GM11168 (cell line): Measurements from ENCODE around the gene SH2D6.
"Not testable (repeated sequence)": the region's sequence is repeated elsewhere in the genome, so short reads cannot be mapped to it uniquely, and the experiment has no call there.

Experiments used
- in situ Hi-C: fragments of 300-500 bp; cut with MboI; formaldehyde crosslinking; loops from one replicate; pipeline ENCODE4 v1.12.0; 2022; ENCODE audit warnings: low sequenced_read_pairs; ENCODE audit not compliant: unreplicated experiment

SH2D6 gene

DNA sequence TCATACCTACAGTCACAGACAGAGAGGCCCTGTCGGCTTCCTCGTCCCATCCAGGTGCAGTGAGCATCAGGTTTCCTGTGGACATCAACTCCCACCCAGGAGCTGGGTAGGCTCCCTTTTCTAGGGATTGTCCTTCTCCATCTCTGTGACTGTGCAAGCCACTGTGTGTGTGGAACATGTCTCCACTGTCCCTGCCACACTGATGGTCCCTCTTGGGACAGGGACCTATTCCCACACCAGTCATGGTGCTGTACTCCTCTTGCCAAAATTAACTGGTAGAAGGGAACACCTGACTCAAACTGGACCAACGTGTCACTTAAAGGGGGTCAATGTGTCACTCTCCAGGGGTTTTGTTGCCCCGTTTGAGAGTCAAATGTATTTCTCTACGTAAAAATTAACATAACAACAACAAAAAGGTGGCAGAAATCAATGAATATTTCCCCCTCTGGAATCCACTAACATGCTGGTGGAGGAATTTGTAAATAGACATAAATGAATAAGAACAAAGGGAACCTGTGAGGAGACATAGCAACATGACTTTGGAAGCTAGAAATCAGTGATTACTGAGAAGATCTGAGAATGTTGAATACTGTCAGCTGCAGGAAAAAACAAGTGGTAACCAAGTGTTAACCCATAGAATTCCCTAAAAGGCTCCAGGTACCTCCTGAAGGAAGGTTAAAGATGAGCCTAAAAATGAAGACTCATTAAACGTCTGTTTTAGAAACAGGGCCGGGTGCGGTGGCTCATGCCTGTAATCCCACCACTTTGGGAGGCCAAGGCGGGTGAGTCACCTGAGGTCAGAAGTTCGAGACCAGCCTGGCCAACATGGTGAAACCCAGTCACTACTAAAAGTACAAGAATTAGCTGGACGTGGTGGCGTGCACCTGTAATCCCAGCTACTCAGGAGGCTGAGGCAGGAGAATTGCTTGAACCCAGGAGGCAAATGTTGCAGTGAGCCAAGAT is 40.4 kb downstream of the SH2D6 start:
- in situ Hi-C loops: no loop called here

DNA sequence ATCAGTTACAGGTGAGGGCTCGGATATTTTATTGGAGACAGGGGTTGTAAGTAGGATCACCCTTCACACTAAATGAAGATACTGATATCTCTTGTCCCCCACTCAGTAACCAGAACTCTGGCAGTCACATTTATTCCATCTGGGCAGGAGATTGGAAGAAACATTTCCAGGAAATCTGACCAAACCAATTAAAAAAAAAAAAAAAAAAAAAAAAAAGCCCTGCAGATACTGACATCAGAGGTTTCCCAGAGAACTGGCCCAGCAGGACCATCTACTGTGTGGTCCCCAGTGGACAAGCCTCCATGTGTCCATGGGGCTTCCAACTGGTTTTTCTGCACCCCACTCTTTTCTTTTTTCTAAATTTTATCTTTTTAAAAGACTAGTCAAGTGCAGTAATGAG is 41.3 kb downstream of the SH2D6 start:
- in situ Hi-C loops: no loop called here

DNA sequence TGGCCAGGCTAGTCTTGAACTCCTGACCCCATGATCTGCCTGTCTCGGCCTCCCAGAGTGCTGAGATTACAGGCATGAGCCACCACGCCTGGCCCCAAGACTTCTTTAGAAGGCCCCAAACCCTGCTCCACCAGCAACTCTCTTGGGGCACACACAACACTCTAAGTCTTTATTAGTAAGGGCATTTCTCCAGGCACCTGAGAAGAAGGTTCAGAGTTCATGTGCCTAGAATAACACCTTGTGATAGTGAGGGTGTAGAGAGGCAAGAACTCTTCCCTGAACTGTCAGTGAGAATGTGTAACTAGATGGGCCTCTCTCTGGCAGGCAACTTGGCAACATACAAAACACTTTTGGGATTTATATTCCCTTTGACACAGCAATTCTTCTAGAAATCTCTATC is 43.8 kb downstream of the SH2D6 start:
- in situ Hi-C loops: no loop called here

- in situ Hi-C loops: no loop called here
Observed at GRCh38 chr2:85468096-85468703, 49.7 kb downstream of the SH2D6 start.

- in situ Hi-C loops: no loop called here
Observed at GRCh38 chr2:85468704-85469349, 50.3 kb downstream of the SH2D6 start.

GRCh38 chr2:85470850-85471800 is 52.6 kb downstream of the SH2D6 start:
- in situ Hi-C loops: no loop called here

GRCh38 chr2:85472261-85472660 is 53.7 kb downstream of the SH2D6 start:
- in situ Hi-C loops: no loop called here

DNA sequence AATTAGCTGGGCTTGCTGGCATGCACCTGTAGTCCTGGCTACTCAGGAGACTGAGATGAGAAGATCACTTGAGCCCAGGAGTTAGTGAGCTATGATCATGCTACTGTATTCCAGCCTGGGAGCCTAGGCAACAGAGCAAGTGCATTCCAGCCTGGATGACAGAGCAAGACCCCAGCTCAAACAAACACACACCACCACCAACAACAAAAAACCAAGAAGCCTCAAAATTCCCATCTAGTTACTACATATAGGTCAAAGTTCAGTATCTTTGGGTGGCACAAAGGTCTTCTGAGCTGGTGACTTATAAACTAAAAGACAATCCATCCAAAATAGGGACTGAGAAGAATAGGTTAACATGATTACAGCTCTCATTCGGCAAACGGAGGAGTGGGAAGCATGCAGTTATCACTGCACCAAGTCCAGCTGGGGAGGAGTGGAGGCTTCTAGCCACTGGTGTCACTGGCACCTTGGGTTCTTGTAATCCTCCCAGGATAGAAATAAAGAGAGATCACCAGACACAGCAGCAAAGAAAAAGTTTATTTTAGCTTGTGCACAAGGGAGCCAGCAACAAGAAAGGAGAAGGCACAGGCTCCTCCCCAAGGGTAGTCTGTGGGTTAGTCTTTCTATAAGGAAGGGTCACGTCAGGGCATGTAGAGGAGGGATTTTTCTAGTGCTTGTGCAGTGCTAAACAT is 57.4 kb downstream of the SH2D6 start:
- in situ Hi-C loops: no loop called here

GRCh38 chr2:85476624-85477023 is 58.1 kb downstream of the SH2D6 start:
- in situ Hi-C loops: no loop called here

DNA sequence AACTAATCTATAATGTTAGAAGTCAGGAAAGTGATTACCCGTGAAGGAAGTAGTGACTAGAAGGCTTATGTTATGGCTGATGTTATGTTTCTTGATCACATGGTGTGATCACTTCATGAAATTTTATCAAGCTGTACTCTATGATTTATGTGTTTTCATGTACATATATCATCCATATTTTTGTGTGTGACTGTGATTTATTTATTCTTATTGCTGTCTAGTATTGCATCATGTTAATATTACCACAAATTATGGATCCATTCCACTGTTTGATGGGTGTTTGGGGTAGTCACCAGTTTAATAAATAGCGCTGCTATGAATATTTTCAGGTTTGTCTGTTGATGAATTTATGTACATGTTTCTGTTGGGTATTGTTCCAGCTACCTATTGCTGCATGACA is 59.4 kb downstream of the SH2D6 start:
- in situ Hi-C loops: no loop called here

GRCh38 chr2:85481818-85482777 is 63.6 kb downstream of the SH2D6 start:
- in situ Hi-C loops: no loop called here

DNA sequence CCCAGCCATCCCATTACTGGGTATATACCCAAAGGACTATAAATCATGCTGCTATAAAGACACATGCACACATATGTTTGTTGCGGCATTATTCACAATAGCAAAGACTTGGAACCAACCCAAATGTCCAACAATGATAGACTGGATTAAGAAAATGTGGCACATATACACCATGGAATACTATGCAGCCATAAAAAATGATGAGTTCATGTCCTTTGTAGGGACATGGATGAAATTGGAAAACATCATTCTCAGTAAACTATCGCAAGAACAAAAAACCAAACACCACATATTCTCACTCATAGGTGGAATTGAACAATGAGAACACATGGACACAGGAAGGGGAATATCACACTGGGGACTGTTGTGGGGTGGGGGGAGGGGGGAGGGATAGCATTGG is 66.1 kb downstream of the SH2D6 start:
- in situ Hi-C loops: not testable (repeated sequence)

GRCh38 chr2:85485815-85486214 is 67.3 kb downstream of the SH2D6 start:
- in situ Hi-C loops: no loop called here
